OCI-LY3 (cell line): ENCODE results near the gene CPNE2.

Experiments
- H2AFZ ChIP-seq: fragments of 200-600, 300-600 bp; shearing (Covaris generic); 2 replicates; pipeline ENCODE4 v1.6.0; 2014; ENCODE audit warnings: antibody characterized with exemption, low read depth, low read length
- H3K27ac ChIP-seq: fragments of 200-600, 300-600 bp; sonication (generic); 2 replicates; pipeline ENCODE4 v1.5.1; 2014; ENCODE audit warnings: mild to moderate bottlenecking, low read length, moderate library complexity, mixed read lengths
- H3K27me3 ChIP-seq: fragments of 200-600, 300-600 bp; sonication (generic); 2 replicates; pipeline ENCODE4 v1.6.1; 2014; ENCODE audit warnings: low read depth, low read length, mixed read lengths
- H3K36me3 ChIP-seq: fragments of 200-600, 300-600 bp; sonication (generic); replicated peaks from 2 replicates; pipeline ENCODE3; 2014; ENCODE audit warnings: low read depth, low read length, mixed read lengths
- H3K4me1 ChIP-seq: fragments of 300-600, 200-600 bp; sonication (generic); 2 replicates; pipeline ENCODE4 v1.6.1; 2014; ENCODE audit warnings: low read length, mixed read lengths
- H3K4me2 ChIP-seq: fragments of 200-600, 300-600 bp; sonication (generic); 2 replicates; pipeline ENCODE4 v1.6.1; 2014; ENCODE audit warnings: low read length, mixed read lengths
- H3K4me3 ChIP-seq: fragments of 300-600, 200-600 bp; sonication (generic); 2 replicates; pipeline ENCODE4 v1.5.1; 2014; ENCODE audit warnings: antibody characterized with exemption, mild to moderate bottlenecking, low read length, moderate library complexity
- H3K79me2 ChIP-seq: fragments of 300-600, 200-600 bp; shearing (Covaris generic); 2 replicates; pipeline ENCODE4 v1.6.1; 2014; ENCODE audit warnings: mild to moderate bottlenecking, low read length, mixed read lengths
- H3K9ac ChIP-seq: fragments of 300-600, 200-600 bp; shearing (Covaris generic); 2 replicates; pipeline ENCODE4 v1.6.0; 2014; ENCODE audit warnings: mild to moderate bottlenecking, low read length, moderate library complexity
- H3K9me3 ChIP-seq: fragments of 200-600, 300-600 bp; shearing (Covaris generic); 2 replicates; pipeline ENCODE4 v1.6.1; 2014; ENCODE audit warnings: low read length, mixed read lengths; ENCODE audit not compliant: insufficient read depth
- H4K20me1 ChIP-seq: fragments of 200-600, 300-600 bp; sonication (generic); 2 replicates; pipeline ENCODE4 v1.6.1; 2016; ENCODE audit warnings: low read length, mixed read lengths; ENCODE audit not compliant: insufficient read depth
- CTCF ChIP-seq: fragments of 200-600, 300-600 bp; sonication (generic); IDR thresholded peaks from 2 replicates; pipeline ENCODE4 v1.5.1; 2014; ENCODE audit warnings: antibody characterized with exemption, low read length, low read depth
- EZH2phosphoT487 ChIP-seq: fragments of 200-600 bp; shearing (Covaris generic); IDR thresholded peaks from 2 replicates; pipeline ENCODE4 v1.6.1; 2018; ENCODE audit warnings: antibody characterized with exemption, mixed run types, low read depth

The CPNE2 gene

GRCh38 chr16:57093666-57094564 is 1.5 kb downstream of the CPNE2 start:
- Histone ChIP-seq H3K36me3 (no peaks in the 10 kb centered on the region), H3K4me3 (peak overlapping the region; percentile 83), H3K9me3 (no peaks in the 10 kb centered on the region), H3K27me3 (peaks cover 15% of the 10 kb centered on the region), H3K4me1 (peaks cover 7% of the 10 kb centered on the region), H3K27ac (no peak overlapping the region), H2AFZ (no peak overlapping the region), H4K20me1 (no peaks in the 10 kb centered on the region), H3K79me2 (no peaks in the 10 kb centered on the region), H3K9ac (peak overlapping the region; percentile 70; the same call in 1 of the 2 replicates), H3K4me2 (peak overlapping the region; percentile 71)
- TF ChIP-seq EZH2phosphoT487 (no peak), CTCF (no peak)

GRCh38 chr16:57094911-57095310 is 2.5 kb downstream of the CPNE2 start:
- no peak overlapping the region for H2AFZ ChIP-seq
- no peak overlapping the region for H3K9ac ChIP-seq
- no peak overlapping the region for H3K4me2 ChIP-seq
- no peak overlapping the region for H3K4me3 ChIP-seq
- peaks cover 7% of the 10 kb centered on the region for H3K4me1 ChIP-seq
- TF ChIP-seq EZH2phosphoT487 = no peak
- no peak for TF ChIP-seq CTCF
- H3K27ac ChIP-seq = no peak overlapping the region
- H3K27me3 ChIP-seq = peaks cover 15% of the 10 kb centered on the region
- no peaks in the 10 kb centered on the region for H3K36me3 ChIP-seq
- H3K79me2 ChIP-seq = no peaks in the 10 kb centered on the region
- no peaks in the 10 kb centered on the region for H4K20me1 ChIP-seq
- no peaks in the 10 kb centered on the region for H3K9me3 ChIP-seq

GRCh38 chr16:57096192-57096591 is 3.8 kb downstream of the CPNE2 start:
- Histone ChIP-seq H3K27ac (no peak overlapping the region), H4K20me1 (no peaks in the 10 kb centered on the region), H3K4me3 (no peak overlapping the region), H3K9ac (no peak overlapping the region), H3K79me2 (no peaks in the 10 kb centered on the region), H3K27me3 (peaks cover 13% of the 10 kb centered on the region), H3K4me2 (no peak overlapping the region), H3K9me3 (no peaks in the 10 kb centered on the region), H3K36me3 (no peaks in the 10 kb centered on the region), H3K4me1 (peaks cover 7% of the 10 kb centered on the region), H2AFZ (no peak overlapping the region)
- TF ChIP-seq EZH2phosphoT487 (no peak), CTCF (no peak)

GRCh38 chr16:57096793-57097192 is 4.4 kb downstream of the CPNE2 start:
- H3K4me3 ChIP-seq = no peak overlapping the region
- no peaks in the 10 kb centered on the region for H3K79me2 ChIP-seq
- no peaks in the 10 kb centered on the region for H3K9me3 ChIP-seq
- H3K9ac ChIP-seq = no peak overlapping the region
- no peak overlapping the region for H3K4me2 ChIP-seq
- H2AFZ ChIP-seq = no peak overlapping the region
- no peaks in the 10 kb centered on the region for H3K36me3 ChIP-seq
- TF ChIP-seq CTCF = no peak
- no peak for TF ChIP-seq EZH2phosphoT487
- peaks cover 7% of the 10 kb centered on the region for H3K27me3 ChIP-seq
- H3K4me1 ChIP-seq = peaks cover 5% of the 10 kb centered on the region
- H3K27ac ChIP-seq = no peak overlapping the region
- H4K20me1 ChIP-seq = no peaks in the 10 kb centered on the region
